ENCODE results near the gene CLCNKA.

CLCNKA gene

GRCh38 chr1:16083486-16083885 lies 61.6 kb downstream of the CLCNKA start:
- TF ChIP-seq, protein P1, sequence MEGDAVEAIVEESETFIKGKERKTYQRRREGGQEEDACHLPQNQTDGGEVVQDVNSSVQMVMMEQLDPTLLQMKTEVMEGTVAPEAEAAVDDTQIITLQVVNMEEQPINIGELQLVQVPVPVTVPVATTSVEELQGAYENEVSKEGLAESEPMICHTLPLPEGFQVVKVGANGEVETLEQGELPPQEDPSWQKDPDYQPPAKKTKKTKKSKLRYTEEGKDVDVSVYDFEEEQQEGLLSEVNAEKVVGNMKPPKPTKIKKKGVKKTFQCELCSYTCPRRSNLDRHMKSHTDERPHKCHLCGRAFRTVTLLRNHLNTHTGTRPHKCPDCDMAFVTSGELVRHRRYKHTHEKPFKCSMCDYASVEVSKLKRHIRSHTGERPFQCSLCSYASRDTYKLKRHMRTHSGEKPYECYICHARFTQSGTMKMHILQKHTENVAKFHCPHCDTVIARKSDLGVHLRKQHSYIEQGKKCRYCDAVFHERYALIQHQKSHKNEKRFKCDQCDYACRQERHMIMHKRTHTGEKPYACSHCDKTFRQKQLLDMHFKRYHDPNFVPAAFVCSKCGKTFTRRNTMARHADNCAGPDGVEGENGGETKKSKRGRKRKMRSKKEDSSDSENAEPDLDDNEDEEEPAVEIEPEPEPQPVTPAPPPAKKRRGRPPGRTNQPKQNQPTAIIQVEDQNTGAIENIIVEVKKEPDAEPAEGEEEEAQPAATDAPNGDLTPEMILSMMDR (IDR thresholded peaks at IDR 0.05) = no peak
- no peaks in the 10 kb centered on the region for H3K9me3 ChIP-seq (ENCODE audit: control insufficient read depth, low read length)
- no peak overlapping the region for H2AFZ ChIP-seq
- no peak overlapping the region for H3K9ac ChIP-seq
- no peak overlapping the region for H3K4me3 ChIP-seq (ENCODE audit: low read depth, low read length)
- H3K36me3 ChIP-seq (ENCODE audit: control insufficient read depth, insufficient read depth, low read length) = no peaks in the 10 kb centered on the region
- no peaks in the 10 kb centered on the region for H3K27me3 ChIP-seq (ENCODE audit: control insufficient read depth, insufficient read depth, low read length)
- no peak overlapping the region for H3K4me2 ChIP-seq (ENCODE audit: low read length)
- H3K4me1 ChIP-seq = no peaks in the 10 kb centered on the region
- H3K27ac ChIP-seq = no peak overlapping the region
- no peaks in the 10 kb centered on the region for H3K79me2 ChIP-seq

Data from parathyroid adenoma (tissue), 2 donors.